Gastroesophageal sphincter (tissue), 4 donors: ENCODE results near the gene TMEM214. TPM values are rescaled to one million over a fixed set of nuclear protein-coding genes. Genes with fewer than 3 reads are reported as not detected.

Experiments
- ATAC-seq: fragments of 150-250 bp; one replicate; pipeline ENCODE4 v1.9.1; 2016; ENCODE audit warnings: mild to moderate bottlenecking, moderate library complexity
- H3K27ac ChIP-seq, 4 donors: fragments of 200-600 bp; sonication (generic) in 3 of 4; 1 replicate in 3 of 4; 2 replicates in 1 of 4; pipeline ENCODE4 v1.5.1; 2016 to 2019
- H3K27me3 ChIP-seq: fragments of 200-600 bp; sonication (generic); one replicate; pipeline ENCODE4 v1.5.1; 2019
- H3K36me3 ChIP-seq, 2 donors: fragments of 200-600 bp; sonication (generic); one replicate each; pipeline ENCODE4 v1.5.1; 2019; ENCODE audit warnings: control low read depth in 1 of 2
- H3K4me1 ChIP-seq, 3 donors: fragments of 200-600 bp; sonication (generic); 1 replicate in 2 of 3; 2 replicates in 1 of 3; pipeline ENCODE4 v1.5.1; 2016 to 2019; ENCODE audit warnings: control low read depth in 2 of 3
- H3K4me3 ChIP-seq, 2 donors: fragments of 200-600 bp; sonication (generic); one replicate each; pipeline ENCODE4 v1.5.1; 2019; ENCODE audit warnings: mild to moderate bottlenecking in 1 of 2, moderate library complexity in 1 of 2
- H3K9me3 ChIP-seq, 3 donors: fragments of 200-600 bp; sonication (generic); one replicate each; pipeline ENCODE4 v1.5.1; 2017 to 2019; ENCODE audit warnings: control low read depth in 2 of 3
- EP300 ChIP-seq: sonication (generic); formaldehyde crosslinking; IDR thresholded peaks from one replicate; pipeline ENCODE4 v1.6.1; 2017; ENCODE audit warnings: antibody characterized with exemption, mild to moderate bottlenecking
- POLR2A ChIP-seq, 2 donors: fragments of 450-650 bp; IDR thresholded peaks; one replicate each; pipeline ENCODE4 v1.6.1; 2017; ENCODE audit warnings: antibody characterized with exemption in 2 of 2, mild to moderate bottlenecking in 2 of 2, moderate library complexity in 1 of 2
- POLR2AphosphoS5 ChIP-seq: sonication (generic); formaldehyde crosslinking; IDR thresholded peaks from one replicate; pipeline ENCODE4 v1.6.1; 2017; ENCODE audit warnings: antibody characterized with exemption
- WGBS, 2 donors: methylation state at CpG; one replicate each; pipeline ENCODE4 v1.1.5; 2018; ENCODE audit warnings: low coverage in 1 of 2; 5-methylcytosine and 5-hydroxymethylcytosine counted together
- total RNA-seq, 4 donors: library from RNA; depleted of rRNA; stranded (reverse); fragments of >200 nt; gene quantifications; one replicate each; pipeline ENCODE4 v1.1.0, GENCODE V29; 2016
- TF ChIP-seq, protein P1 (sequence below), 4 experiments: fragments of 200-600 bp in 2 of 4; fragments of 450-650 bp in 2 of 4; sonication (generic) in 1 of 4; IDR thresholded peaks; one replicate each; pipeline ENCODE4 v1.5.1; 2017 to 2019; ENCODE audit warnings: antibody characterized with exemption in 4 of 4, mild to moderate bottlenecking in 2 of 4, moderate library complexity in 2 of 4

Gene TMEM214
- total RNA-seq, 4 donors from 2014 or later: 16.7 to 39.4 (median 30.3) TPM

GRCh38 chr2:27023740-27024139, 9.0 kb upstream of the TMEM214 start:
- H3K4me1 ChIP-seq: peaks cover 0 to 23% (median 0%) of the 10 kb centered on the region in 3 donors
- peaks cover 0 to 69% of the 10 kb centered on the region in 2 donors for H3K36me3 ChIP-seq
- WGBS, 2 donors: 80% methylated on average over 2 of the region's 7 CpGs; no CpG with 5 or more reads in 1 of the 2 donors
- ATAC-seq: no peak
- H3K4me3 ChIP-seq: no peak overlapping the region
- H3K27me3 ChIP-seq: no peaks in the 10 kb centered on the region
- H3K9me3 ChIP-seq: no peaks in the 10 kb centered on the region
- H3K27ac ChIP-seq: no peak overlapping the region
- TF ChIP-seq POLR2AphosphoS5: no peak
- no peak for TF ChIP-seq POLR2A (IDR thresholded peaks at IDR 0.05)
- no peak for TF ChIP-seq EP300
- TF ChIP-seq, protein P1, sequence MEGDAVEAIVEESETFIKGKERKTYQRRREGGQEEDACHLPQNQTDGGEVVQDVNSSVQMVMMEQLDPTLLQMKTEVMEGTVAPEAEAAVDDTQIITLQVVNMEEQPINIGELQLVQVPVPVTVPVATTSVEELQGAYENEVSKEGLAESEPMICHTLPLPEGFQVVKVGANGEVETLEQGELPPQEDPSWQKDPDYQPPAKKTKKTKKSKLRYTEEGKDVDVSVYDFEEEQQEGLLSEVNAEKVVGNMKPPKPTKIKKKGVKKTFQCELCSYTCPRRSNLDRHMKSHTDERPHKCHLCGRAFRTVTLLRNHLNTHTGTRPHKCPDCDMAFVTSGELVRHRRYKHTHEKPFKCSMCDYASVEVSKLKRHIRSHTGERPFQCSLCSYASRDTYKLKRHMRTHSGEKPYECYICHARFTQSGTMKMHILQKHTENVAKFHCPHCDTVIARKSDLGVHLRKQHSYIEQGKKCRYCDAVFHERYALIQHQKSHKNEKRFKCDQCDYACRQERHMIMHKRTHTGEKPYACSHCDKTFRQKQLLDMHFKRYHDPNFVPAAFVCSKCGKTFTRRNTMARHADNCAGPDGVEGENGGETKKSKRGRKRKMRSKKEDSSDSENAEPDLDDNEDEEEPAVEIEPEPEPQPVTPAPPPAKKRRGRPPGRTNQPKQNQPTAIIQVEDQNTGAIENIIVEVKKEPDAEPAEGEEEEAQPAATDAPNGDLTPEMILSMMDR (IDR thresholded peaks at IDR 0.05): no peak

GRCh38 chr2:27024188-27024587, 8.6 kb upstream of the TMEM214 start:
- no peak for ATAC-seq
- no peak overlapping the region for H3K27ac ChIP-seq
- H3K4me1 ChIP-seq: peaks cover 0 to 23% (median 0%) of the 10 kb centered on the region in 3 donors
- H3K4me3 ChIP-seq: no peak overlapping the region
- no peaks in the 10 kb centered on the region for H3K27me3 ChIP-seq
- H3K9me3 ChIP-seq: no peaks in the 10 kb centered on the region
- TF ChIP-seq, protein P1 (IDR thresholded peaks at IDR 0.05): no peak
- TF ChIP-seq POLR2A (IDR thresholded peaks at IDR 0.05) (no peak), POLR2AphosphoS5 (no peak), EP300 (no peak)
- WGBS, 2 donors: 40 to 94% methylated on average over 2 to 3 of the region's 18 CpGs
- peaks cover 0 to 73% of the 10 kb centered on the region in 2 donors for H3K36me3 ChIP-seq

DNA sequence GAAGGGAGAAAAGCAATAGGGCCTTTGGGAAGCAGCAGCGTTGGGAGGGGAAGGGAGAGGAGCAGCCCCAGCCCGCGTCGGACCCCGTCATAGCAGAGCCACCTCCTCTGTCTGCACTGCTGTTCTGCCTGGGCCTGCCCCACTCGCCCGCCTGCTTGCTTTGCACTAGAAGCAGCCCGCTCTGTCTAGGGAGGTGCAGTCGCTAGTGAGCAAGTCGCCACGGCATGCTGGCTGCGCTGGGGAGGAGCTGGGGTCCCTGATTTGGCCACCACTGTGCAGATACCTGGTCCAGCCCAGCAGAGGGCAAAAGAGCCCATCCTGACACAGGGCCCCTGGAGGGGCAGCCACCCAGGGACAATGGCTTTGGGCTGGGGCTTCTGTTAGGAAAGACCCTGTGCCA, 8.0 kb upstream of the TMEM214 start:
- no CpG with 5 or more reads among the region's 12 CpGs for WGBS, 2 donors
- no peak for TF ChIP-seq POLR2AphosphoS5
- TF ChIP-seq, protein P1 (IDR thresholded peaks at IDR 0.05): no peak
- TF ChIP-seq POLR2A (IDR thresholded peaks at IDR 0.05): no peak
- no peak for TF ChIP-seq EP300

DNA sequence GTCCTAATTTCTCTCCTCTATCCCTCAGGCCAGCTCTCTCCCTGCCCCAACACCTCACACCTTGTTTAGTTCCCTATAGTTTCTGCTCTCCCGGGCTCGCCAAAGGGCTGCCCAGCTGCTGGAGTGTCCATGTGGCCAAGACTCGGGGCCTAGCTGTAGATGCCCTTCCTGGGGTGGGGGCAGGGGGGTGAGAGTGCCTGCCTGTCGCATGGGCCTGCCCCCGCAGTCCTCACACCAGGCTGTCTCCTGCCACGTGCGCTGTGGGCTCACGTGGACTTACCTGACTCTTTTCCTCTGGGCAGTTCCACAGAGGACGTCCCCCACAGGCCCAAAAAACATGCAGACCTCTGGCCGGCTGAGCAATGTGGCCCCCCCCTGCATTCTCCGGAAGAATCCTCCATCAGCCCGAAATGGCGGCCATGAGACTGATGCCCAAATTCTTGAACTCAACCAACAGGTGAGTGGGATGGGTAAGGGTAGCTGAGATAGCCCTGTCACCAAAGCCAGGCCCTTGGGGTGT, 7.4 kb upstream of the TMEM214 start:
- H3K9me3 ChIP-seq: no peaks in the 10 kb centered on the region
- TF ChIP-seq EP300: no peak
- TF ChIP-seq POLR2AphosphoS5: no peak
- TF ChIP-seq, protein P1 (IDR thresholded peaks at IDR 0.05): no peak
- no peak for TF ChIP-seq POLR2A (IDR thresholded peaks at IDR 0.05)
- no peak overlapping the region for H3K27ac ChIP-seq
- peaks cover 0 to 75% of the 10 kb centered on the region in 2 donors for H3K36me3 ChIP-seq
- peaks cover 0 to 21% (median 0%) of the 10 kb centered on the region in 3 donors for H3K4me1 ChIP-seq
- H3K4me3 ChIP-seq: no peak overlapping the region
- WGBS, 2 donors: 84 to 87% methylated on average over 3 to 6 of the region's 13 CpGs
- H3K27me3 ChIP-seq: no peaks in the 10 kb centered on the region
- ATAC-seq: no peak

More for the DNA sequence above, 8.0 kb upstream of the TMEM214 start:
- Histone ChIP-seq H3K27me3 (no peaks in the 10 kb centered on the region), H3K36me3 (peaks cover 0 to 75% of the 10 kb centered on the region in 2 donors), H3K4me3 (no peak overlapping the region), H3K9me3 (no peaks in the 10 kb centered on the region), H3K4me1 (peaks cover 0 to 23% (median 0%) of the 10 kb centered on the region in 3 donors), H3K27ac (no peak overlapping the region)
- ATAC-seq: no peak
